Measurements from ENCODE around the gene KRTAP10-11.

- TF ChIP-seq CTCF (IDR thresholded peaks at IDR 0.05) = no peak
- no peak for TF ChIP-seq EZH2 (IDR thresholded peaks at IDR 0.05)
Measured at GRCh38 chr21:44617071-44617501, 29.1 kb upstream of the KRTAP10-11 start.
